SK-N-SH treated with all-trans-retinoic acid at 6 μM for 48 hours (cell line): Measurements from ENCODE around the gene ZBBX.

Source experiments
- ATAC-seq: fragments of 200-7000 bp; cut with Tn5 transposase; 3 replicates; pipeline ENCODE4 v1.9.1; 2020; ENCODE audit warnings: mild to moderate bottlenecking, moderate library complexity
- BACH2 ChIP-seq: fragments of 250-450 bp; sonication (Bioruptor Pico); IDR thresholded peaks from 2 replicates; pipeline ENCODE4 v1.9.0; 2021; ENCODE audit warnings: mild to moderate bottlenecking, borderline replicate concordance
- TF ChIP-seq, protein P1 (sequence below): fragments of 250-450 bp; sonication (Bioruptor Pico); IDR thresholded peaks from 2 replicates; pipeline ENCODE4 v1.8.0; 2021; ENCODE audit warnings: low read depth, mild to moderate bottlenecking, moderate library complexity, borderline replicate concordance
- TF ChIP-seq, protein P2 (sequence below): fragments of 250-450 bp; sonication (Bioruptor Pico); IDR thresholded peaks from 2 replicates; pipeline ENCODE4 v1.5.1; 2020; ENCODE audit warnings: low read depth, mild to moderate bottlenecking, moderate library complexity

Gene ZBBX

DNA sequence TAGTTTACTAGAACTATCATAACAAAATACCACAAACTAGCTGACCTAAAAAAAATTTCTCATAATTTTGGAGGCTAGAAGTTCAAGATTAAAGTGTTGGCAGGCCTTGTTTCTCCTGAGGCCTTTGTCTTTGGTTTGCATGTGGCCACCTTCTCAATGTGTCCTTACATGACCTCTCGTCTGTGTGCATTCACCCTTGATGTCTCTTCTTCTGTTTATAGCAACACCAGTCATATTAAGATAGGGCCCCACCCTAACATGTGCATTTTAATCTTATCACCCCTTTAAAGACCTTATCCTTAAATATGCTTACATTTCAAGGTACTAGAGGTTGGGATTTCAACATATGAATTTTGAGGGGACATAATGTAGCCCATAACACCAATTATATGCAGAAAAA lies 177.0 kb downstream of the ZBBX start:
- TF ChIP-seq, protein P1, sequence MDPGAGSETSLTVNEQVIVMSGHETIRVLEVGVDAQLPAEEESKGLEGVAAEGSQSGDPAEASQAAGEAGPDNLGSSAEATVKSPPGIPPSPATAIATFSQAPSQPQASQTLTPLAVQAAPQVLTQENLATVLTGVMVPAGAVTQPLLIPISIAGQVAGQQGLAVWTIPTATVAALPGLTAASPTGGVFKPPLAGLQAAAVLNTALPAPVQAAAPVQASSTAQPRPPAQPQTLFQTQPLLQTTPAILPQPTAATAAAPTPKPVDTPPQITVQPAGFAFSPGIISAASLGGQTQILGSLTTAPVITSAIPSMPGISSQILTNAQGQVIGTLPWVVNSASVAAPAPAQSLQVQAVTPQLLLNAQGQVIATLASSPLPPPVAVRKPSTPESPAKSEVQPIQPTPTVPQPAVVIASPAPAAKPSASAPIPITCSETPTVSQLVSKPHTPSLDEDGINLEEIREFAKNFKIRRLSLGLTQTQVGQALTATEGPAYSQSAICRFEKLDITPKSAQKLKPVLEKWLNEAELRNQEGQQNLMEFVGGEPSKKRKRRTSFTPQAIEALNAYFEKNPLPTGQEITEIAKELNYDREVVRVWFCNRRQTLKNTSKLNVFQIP (CRISPR knock-in tag), result no peak
- no peak for ATAC-seq

DNA sequence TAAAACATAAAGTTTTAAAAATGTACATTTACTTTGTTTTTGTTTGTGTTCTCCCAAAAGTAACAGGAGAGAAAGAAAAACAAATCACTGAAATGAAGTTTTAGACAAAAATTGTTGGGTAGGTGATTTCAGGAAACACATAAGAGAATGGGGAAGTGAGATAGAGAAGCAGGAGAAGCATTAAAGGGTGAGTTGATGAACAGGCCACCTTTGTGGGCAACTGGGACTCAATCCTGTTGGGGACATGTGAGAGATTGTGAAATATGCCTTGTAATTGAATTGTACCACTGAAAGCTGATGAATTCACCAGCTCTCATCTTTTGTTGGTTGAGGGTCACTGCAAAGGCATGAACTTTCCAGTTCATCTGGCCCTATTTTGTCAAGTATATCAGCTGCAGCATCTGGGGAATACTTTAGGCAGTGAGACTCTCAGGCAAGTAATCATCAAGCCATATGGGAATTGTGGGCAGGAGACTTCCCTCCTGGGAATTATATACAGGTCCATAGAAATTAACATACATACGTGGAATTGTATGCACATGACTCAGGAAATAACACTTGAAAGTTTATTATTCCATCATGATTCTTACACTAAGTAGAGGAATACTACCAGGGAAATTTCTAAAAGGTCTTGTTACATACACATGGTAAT lies 181.0 kb downstream of the ZBBX start:
- TF ChIP-seq, protein P2, sequence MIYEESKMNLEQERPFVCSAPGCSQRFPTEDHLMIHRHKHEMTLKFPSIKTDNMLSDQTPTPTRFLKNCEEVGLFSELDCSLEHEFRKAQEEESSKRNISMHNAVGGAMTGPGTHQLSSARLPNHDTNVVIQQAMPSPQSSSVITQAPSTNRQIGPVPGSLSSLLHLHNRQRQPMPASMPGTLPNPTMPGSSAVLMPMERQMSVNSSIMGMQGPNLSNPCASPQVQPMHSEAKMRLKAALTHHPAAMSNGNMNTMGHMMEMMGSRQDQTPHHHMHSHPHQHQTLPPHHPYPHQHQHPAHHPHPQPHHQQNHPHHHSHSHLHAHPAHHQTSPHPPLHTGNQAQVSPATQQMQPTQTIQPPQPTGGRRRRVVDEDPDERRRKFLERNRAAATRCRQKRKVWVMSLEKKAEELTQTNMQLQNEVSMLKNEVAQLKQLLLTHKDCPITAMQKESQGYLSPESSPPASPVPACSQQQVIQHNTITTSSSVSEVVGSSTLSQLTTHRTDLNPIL (CRISPR knock-in tag), result no peak
- TF ChIP-seq BACH2 (CRISPR knock-in tag), result no peak
- ATAC-seq, result no peak
